Chondrocyte (in vitro differentiated cells): Measurements from ENCODE around the gene EIF2B4. TPM values are rescaled to one million over a fixed set of nuclear protein-coding genes. Genes with fewer than 3 reads are reported as not detected.
A peak's percentile ranks its signal among the peaks of the same experiment; 100 is the strongest.

Experiments
- DNase-seq: peaks from one replicate; pipeline ENCODE4 v3.0.0; 2021; ENCODE audit warnings: mixed read lengths, low spot score
- H3K27ac Mint-ChIP-seq: one replicate; pipeline ENCODE4 v1.8.0; 2021; ENCODE audit warnings: mild to moderate bottlenecking, moderate library complexity, mixed read lengths; ENCODE audit not compliant: unreplicated experiment
- H3K27me3 Mint-ChIP-seq: 2 replicates; pipeline ENCODE4 v1.8.0; 2021; ENCODE audit warnings: low read depth, mixed read lengths
- H3K36me3 Mint-ChIP-seq: 2 replicates; pipeline ENCODE4 v1.8.0; 2021; ENCODE audit warnings: low read depth, mixed read lengths
- H3K4me1 Mint-ChIP-seq: 2 replicates; pipeline ENCODE4 v1.8.0; 2021; ENCODE audit warnings: low read depth, mild to moderate bottlenecking, mixed read lengths
- H3K4me3 Mint-ChIP-seq: one replicate; pipeline ENCODE4 v1.8.0; 2021; ENCODE audit warnings: mild to moderate bottlenecking, moderate library complexity, mixed read lengths; ENCODE audit not compliant: unreplicated experiment
- H3K9me3 Mint-ChIP-seq: 2 replicates; pipeline ENCODE4 v1.8.0; 2021; ENCODE audit warnings: low read depth, mixed read lengths
- total RNA-seq: library from RNA; stranded (reverse); gene quantifications from 3 replicates; pipeline ENCODE4 v1.2.1, GENCODE V29; 2021
- TF ChIP-seq, protein P1 (sequence below): fragments of 200-600 bp; sonication (generic); IDR thresholded peaks from 2 replicates; pipeline ENCODE4 v1.5.0; 2021; ENCODE audit warnings: antibody characterized with exemption, mild to moderate bottlenecking, moderate library complexity

Gene EIF2B4
- total RNA-seq, 1 donor from 2014 or later = 46.2 TPM

- H3K9me3 Mint-ChIP-seq = no peaks in the 10 kb centered on the region
- no peak for DNase-seq
- H3K27ac Mint-ChIP-seq = peak overlapping the region; percentile 98
- no peaks in the 10 kb centered on the region for H3K27me3 Mint-ChIP-seq
- peaks cover 33% of the 10 kb centered on the region for H3K4me1 Mint-ChIP-seq
- peak overlapping the region; percentile 85 for H3K4me3 Mint-ChIP-seq
- TF ChIP-seq, protein P1, sequence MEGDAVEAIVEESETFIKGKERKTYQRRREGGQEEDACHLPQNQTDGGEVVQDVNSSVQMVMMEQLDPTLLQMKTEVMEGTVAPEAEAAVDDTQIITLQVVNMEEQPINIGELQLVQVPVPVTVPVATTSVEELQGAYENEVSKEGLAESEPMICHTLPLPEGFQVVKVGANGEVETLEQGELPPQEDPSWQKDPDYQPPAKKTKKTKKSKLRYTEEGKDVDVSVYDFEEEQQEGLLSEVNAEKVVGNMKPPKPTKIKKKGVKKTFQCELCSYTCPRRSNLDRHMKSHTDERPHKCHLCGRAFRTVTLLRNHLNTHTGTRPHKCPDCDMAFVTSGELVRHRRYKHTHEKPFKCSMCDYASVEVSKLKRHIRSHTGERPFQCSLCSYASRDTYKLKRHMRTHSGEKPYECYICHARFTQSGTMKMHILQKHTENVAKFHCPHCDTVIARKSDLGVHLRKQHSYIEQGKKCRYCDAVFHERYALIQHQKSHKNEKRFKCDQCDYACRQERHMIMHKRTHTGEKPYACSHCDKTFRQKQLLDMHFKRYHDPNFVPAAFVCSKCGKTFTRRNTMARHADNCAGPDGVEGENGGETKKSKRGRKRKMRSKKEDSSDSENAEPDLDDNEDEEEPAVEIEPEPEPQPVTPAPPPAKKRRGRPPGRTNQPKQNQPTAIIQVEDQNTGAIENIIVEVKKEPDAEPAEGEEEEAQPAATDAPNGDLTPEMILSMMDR = no peak
- H3K36me3 Mint-ChIP-seq = peaks cover 29% of the 10 kb centered on the region
Measured at GRCh38 chr2:27379383-27379835, 9.3 kb upstream of the EIF2B4 start.

DNA sequence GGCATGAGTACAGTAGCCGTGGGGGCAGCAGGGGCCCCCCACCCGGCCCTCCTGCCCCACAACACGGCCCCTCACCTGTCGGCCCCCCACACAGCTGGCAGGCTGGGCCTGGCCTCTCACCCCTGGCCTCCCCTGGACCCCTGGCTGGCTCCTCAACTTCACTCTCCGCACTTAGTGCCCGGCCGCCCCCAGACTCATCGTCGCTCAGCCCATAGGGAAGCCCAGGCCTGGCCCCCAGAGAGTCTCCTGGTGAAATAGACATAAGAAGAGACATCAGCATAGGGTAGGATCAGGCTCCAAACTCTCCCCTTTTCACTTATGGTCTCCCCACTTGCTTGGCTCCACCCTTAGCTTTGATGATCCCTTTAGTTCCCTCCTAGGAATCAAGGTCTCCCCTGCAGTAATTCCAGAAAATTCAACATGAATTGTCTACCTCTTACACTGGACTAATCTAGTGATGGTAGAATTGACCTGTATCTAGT is 8.7 kb upstream of the EIF2B4 start:
- no peaks in the 10 kb centered on the region for H3K9me3 Mint-ChIP-seq
- H3K4me3 Mint-ChIP-seq = peak overlapping the region; percentile 85
- H3K27ac Mint-ChIP-seq = peak overlapping the region; percentile 98
- H3K4me1 Mint-ChIP-seq = peaks cover 33% of the 10 kb centered on the region
- peaks cover 26% of the 10 kb centered on the region for H3K36me3 Mint-ChIP-seq
- no peaks in the 10 kb centered on the region for H3K27me3 Mint-ChIP-seq
- TF ChIP-seq, protein P1 = no peak
- DNase-seq = no peak

DNA sequence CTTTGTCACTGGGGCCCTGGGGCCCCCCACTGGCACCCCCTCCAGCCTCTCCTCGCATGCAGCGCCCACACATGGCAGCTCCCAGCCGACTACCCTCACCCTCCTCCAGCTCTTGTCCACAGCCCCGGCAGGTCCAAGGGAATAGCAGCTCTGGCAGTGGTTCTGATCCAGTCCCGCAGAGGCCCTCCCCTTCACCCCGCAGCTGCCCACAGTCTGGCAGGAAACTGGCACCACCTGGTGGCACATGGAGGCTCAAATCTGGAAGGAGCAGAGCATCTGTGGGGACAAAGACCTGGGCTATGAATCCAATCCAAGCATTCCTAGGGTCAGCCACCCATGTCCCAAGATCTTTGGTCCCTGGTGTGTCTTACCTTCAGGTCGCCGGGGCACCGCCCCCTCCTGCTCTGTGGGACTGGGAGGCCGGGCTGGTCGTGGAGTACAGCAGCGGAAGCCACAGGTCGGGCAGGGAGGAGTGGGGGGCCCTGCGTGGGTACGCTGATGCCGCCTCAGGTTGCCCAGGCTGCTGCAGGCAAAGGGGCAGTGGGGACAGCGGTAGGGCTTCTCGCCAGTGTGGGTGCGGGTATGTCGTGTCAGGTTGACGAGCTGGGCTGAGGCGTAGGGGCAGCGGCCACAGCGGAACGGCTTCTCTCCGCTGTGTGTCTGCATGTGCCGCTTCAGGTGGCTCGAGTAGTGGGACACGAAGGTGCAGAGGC is 8.1 kb upstream of the EIF2B4 start:
- Mint-ChIP-seq H3K4me3 (no peak overlapping the region), H3K27me3 (no peaks in the 10 kb centered on the region), H3K36me3 (peaks cover 22% of the 10 kb centered on the region), H3K9me3 (no peaks in the 10 kb centered on the region), H3K27ac (peak overlapping the region; percentile 22), H3K4me1 (peaks cover 35% of the 10 kb centered on the region)
- TF ChIP-seq, protein P1 = peak; percentile 59
- no peak for DNase-seq

- H3K4me1 Mint-ChIP-seq = peaks cover 38% of the 10 kb centered on the region
- peaks cover 25% of the 10 kb centered on the region for H3K36me3 Mint-ChIP-seq
- no peak for DNase-seq
- peak overlapping the region; percentile 55 for H3K27ac Mint-ChIP-seq
- TF ChIP-seq, protein P1 = no peak
- H3K27me3 Mint-ChIP-seq = no peaks in the 10 kb centered on the region
- H3K4me3 Mint-ChIP-seq = no peak overlapping the region
- H3K9me3 Mint-ChIP-seq = no peaks in the 10 kb centered on the region
Measured at GRCh38 chr2:27377618-27378095, 7.5 kb upstream of the EIF2B4 start.

- Mint-ChIP-seq H3K4me1 (peaks cover 44% of the 10 kb centered on the region), H3K4me3 (no peak overlapping the region), H3K9me3 (no peaks in the 10 kb centered on the region), H3K36me3 (peaks cover 27% of the 10 kb centered on the region), H3K27me3 (no peaks in the 10 kb centered on the region), H3K27ac (peak overlapping the region; percentile 55)
- TF ChIP-seq, protein P1 = no peak
- no peak for DNase-seq
Measured at GRCh38 chr2:27376866-27377617, 6.9 kb upstream of the EIF2B4 start.
